Epithelial cell of esophagus (primary cell): ENCODE measurements around the gene MTG1.

Experiments
- DNase-seq: peaks from one replicate; pipeline ENCODE4 v3.0.0; 2010; ENCODE audit warnings: low read depth
- H3K4me3 ChIP-seq: 2 replicates; pipeline ENCODE4 v1.5.1; 2011; ENCODE audit warnings: mild to moderate bottlenecking, low read length, control low read depth
- TF ChIP-seq, protein P1 (sequence below): IDR thresholded peaks from 2 replicates; pipeline ENCODE4 v1.5.1; 2011; ENCODE audit warnings: low read depth, mild to moderate bottlenecking, low read length, control low read depth, inconsistent platforms; ENCODE audit not compliant: insufficient read depth; ENCODE audit errors: missing control alignments

The MTG1 gene

DNA sequence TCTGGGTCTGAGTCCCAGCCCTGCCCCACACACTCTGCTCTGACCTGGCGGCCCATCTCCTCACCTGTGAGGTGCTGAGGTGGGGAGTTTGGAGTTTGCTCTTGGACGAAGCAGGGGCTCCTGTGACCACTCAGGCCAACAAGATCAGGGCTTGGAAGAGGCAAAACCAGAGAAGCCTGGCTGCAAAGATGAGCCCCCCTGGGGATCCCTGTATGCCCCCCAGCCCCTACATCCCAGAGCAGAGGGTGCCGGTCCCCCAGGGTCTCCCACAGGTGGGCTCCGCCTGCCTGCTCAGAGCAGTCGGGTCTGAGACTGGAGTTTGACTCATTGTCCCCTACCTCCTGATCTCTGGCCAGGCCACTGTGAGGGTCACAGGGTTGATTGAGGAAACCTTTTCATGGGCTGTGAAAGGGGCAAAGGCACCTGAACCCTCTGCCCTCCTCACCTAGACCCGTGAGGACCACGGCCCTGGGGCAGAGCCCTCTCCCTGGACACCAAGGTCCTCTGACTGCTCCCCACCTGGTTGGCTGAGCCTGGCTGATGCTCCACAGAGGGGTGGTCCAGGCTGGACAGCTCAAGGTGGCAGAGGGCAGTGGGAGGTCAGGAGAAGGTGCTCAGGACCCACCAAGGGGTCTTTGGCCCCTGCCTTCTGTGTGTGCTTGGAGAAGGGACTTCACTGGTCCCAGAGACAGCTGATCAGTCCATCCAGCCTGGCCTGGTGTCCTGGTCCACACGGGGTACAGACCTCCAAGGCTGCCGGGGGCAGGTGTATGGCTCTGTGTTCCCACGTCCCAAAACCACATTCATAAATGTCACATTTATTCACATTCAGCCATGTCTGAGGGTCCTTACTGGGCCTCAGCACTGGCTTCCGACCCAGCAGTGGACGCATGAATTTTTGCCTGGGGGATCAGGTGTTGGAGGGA, 50.6 kb downstream of the MTG1 start:
- no peak overlapping the region for H3K4me3 ChIP-seq
- no peak for DNase-seq
- TF ChIP-seq, protein P1, sequence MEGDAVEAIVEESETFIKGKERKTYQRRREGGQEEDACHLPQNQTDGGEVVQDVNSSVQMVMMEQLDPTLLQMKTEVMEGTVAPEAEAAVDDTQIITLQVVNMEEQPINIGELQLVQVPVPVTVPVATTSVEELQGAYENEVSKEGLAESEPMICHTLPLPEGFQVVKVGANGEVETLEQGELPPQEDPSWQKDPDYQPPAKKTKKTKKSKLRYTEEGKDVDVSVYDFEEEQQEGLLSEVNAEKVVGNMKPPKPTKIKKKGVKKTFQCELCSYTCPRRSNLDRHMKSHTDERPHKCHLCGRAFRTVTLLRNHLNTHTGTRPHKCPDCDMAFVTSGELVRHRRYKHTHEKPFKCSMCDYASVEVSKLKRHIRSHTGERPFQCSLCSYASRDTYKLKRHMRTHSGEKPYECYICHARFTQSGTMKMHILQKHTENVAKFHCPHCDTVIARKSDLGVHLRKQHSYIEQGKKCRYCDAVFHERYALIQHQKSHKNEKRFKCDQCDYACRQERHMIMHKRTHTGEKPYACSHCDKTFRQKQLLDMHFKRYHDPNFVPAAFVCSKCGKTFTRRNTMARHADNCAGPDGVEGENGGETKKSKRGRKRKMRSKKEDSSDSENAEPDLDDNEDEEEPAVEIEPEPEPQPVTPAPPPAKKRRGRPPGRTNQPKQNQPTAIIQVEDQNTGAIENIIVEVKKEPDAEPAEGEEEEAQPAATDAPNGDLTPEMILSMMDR, result no peak

DNA sequence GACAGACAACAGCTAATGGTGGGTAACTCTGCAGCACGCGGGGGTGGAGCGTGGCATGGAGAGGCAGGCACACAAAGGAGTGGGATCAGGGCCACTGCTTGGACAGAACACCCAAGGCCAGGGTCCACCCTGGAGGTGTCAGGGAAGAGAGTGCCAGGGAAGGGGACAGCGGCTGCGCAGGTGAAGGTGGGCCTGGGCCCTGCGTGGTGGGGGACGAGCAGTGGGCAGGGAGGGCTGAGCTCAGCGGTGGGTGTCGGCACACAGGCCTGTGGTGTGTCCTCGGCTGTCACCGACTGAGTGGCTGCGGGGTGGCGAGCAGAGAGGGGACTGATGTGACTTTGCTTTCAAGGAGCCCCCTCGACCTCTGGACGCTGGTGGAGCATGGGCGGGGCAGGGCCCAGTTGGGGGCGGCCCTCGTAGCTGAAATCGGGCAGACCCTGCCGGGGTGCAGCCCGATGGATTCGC, 51.3 kb downstream of the MTG1 start:
- TF ChIP-seq, protein P1, result no peak
- H3K4me3 ChIP-seq, result no peak overlapping the region
- DNase-seq, result no peak

DNA sequence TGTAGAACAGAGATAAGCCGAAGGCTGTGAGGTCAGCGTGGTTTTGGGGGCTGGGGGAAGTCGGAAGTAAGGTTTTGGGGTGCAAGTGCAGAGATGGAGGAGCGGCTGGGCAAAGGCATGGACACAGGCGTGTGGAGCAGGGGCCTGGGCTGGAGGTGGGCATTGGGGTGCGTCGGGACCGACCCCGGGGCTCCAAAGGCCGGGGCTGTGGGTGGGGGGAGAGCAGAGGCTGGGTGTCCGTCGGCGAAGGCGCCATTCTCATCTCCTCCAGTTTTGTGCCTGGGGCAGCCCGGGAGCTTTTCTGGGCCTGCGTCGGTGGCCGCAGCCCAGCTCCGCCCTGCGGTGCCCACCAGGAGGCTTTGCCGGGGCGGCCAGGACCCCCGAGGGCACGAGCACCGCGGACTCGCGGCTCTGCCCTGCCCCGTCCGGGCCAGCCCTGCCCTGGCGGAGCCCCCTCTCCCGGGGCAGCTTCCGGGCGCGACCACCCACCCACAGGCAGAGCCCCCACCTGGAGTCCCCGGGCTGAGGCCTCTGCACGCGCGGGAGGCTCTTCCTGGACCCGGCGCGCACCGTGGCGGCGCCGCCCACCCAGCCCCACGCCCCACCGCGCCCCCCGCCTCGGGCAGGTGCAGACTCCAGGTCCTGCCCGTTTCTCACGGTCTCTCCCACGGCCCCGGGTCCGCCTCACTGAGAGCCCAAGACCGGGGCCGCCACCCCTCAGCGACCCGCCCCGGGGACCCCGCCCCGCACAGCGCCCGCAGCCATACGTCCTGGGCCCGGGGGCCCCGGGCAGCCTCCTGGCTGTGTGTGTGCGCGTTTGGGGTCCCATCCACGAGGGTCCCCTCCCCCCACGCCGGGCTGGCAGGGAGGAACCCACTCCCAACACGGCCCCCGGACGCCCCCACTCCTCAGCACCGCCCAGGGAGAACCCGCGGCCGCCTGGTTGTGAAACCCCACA, 52.1 kb downstream of the MTG1 start:
- DNase-seq, result no peak
- TF ChIP-seq, protein P1, result no peak
- H3K4me3 ChIP-seq, result no peak overlapping the region

DNA sequence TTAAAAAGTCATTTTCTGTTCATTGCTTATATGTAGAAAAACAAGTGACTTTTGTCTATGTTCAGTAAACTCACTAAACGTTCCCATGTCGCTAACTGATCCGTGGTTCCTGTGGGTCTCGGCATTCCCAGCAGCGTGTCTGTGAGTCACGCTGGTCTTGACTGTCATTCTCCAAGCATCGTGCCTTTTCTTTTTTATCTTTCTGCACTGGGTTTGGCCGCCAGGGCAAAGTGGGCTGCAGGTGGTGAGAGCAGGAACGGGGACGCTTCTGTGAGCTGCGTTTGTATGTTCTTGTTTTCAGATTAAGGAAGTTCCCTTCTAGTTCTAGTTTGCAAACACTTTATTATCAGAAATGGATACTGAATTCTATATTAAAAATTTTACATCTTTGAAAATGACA, 53.0 kb downstream of the MTG1 start:
- no peak overlapping the region for H3K4me3 ChIP-seq
- no peak for DNase-seq
- TF ChIP-seq, protein P1, result no peak

DNA sequence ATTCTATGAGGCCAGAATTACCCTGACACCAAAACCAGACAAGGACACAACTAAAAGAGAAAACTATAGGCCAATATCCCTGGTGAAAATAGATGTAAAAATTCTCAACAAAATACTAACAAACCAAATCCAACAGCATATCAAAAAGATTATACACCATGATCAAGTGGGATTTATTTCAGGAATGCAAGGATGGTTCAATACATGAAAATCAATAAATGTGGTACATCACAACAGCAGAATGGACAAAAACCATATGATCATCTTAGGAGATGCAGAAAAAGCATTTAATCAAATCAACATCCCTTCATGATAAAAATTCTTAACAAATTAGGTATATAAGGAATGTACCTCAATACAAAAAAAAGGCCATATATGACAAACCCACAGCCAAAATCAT, 54.2 kb downstream of the MTG1 start:
- no peak for DNase-seq
- H3K4me3 ChIP-seq, result no peak overlapping the region
- TF ChIP-seq, protein P1, result no peak

DNA sequence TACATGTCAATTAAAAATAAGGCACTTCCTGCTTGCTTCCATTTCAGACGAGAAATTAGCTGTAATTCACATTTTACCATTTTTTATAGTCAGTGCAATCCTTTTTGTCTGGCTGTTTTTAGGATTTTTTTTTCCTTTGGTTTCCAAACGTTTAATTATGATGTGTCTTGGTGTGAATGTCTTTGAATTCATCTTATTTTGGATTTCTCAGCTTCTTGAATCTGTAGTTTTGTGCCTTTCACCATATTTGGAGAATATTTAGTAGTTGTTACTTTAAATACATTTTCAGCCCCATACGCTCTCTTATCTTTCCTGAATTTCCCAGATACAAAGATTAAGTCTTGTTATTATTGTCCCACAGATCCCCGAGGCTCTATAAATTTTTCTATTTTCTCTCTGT, 57.4 kb downstream of the MTG1 start:
- TF ChIP-seq, protein P1, result no peak
- H3K4me3 ChIP-seq, result no peak overlapping the region
- DNase-seq, result no peak
